GM12878 (cell line): Measurements from ENCODE around the gene CCL3. TPM values are rescaled to one million over a fixed set of nuclear protein-coding genes. Genes with fewer than 3 reads are reported as not detected.

Experiments used
- ATAC-seq: fragments of 200-7000 bp; cut with Tn5 transposase; 3 replicates; pipeline ENCODE4 v1.9.1; 2020; ENCODE audit warnings: mild to moderate bottlenecking, moderate library complexity
- BruUV-seq: library from RNA; stranded (reverse); fragments of 400-500 nt; replicated peaks from 2 replicates; lab custom pipeline; 2021; lab: Mats Ljungman, UMichigan
- CTCF ChIA-PET: fragments of 300-600 bp; sonication (Branson Sonifier 250); formaldehyde crosslinking; extraction: SDS; loops from one replicate; lab custom pipeline; 2021; ENCODE audit warnings: inconsistent platforms; lab: Yijun Ruan, JAX
- POLR2A ChIA-PET: fragments of 350-600 bp; formaldehyde crosslinking; extraction: SDS; loops from one replicate; lab custom pipeline; 2021; ENCODE audit warnings: inconsistent platforms; lab: Charles Lee
- RAD21 ChIA-PET: fragments of 300-600 bp; sonication (Branson Sonifier 250); formaldehyde crosslinking; loops from one replicate; lab custom pipeline; 2023; ENCODE audit warnings: antibody characterized with exemption; ENCODE audit not compliant: unreplicated experiment; lab: Charles Lee
- SMC1A ChIA-PET: fragments of 300-600 bp; sonication (Branson Sonifier 250); formaldehyde crosslinking; loops from one replicate; lab custom pipeline; 2023; ENCODE audit not compliant: unreplicated experiment, uncharacterized antibody; lab: Charles Lee
- DNase-seq: peaks from one replicate; pipeline ENCODE4 v3.0.0-alpha.2; 2011; ENCODE audit warnings: low read depth, low spot score
- FAIRE-seq: peaks from 3 replicates; lab custom pipeline; 2011; peaks lifted over from hg19 to GRCh38; lab: Jason Lieb, UNC
- H2AFZ ChIP-seq: 2 replicates; pipeline ENCODE4 v1.6.0; 2011; ENCODE audit warnings: low read depth, low read length, control low read depth; ENCODE audit not compliant: control insufficient read depth
- H3K27ac ChIP-seq: 2 replicates; pipeline ENCODE4 v1.5.1; 2011; ENCODE audit warnings: control low read depth; ENCODE audit not compliant: control insufficient read depth, insufficient read depth
- H3K27me3 ChIP-seq, 2 experiments: replicated peaks in 1 of 2; 2 replicates each; pipeline versions ENCODE4 v1.6.0 to v1.6.1; 2011; ENCODE audit warnings: low read length in 1 of 2; ENCODE audit not compliant: control insufficient read depth in 2 of 2, insufficient read depth in 2 of 2
- H3K36me3 ChIP-seq, 2 experiments: 2 replicates each; pipeline ENCODE4 v1.5.1; 2011; ENCODE audit warnings: low read length in 1 of 2; ENCODE audit not compliant: control insufficient read depth in 2 of 2, insufficient read depth in 2 of 2
- H3K4me1 ChIP-seq: 2 replicates; pipeline ENCODE4 v1.6.1; 2011; ENCODE audit warnings: mild to moderate bottlenecking, low read length, moderate library complexity, mixed read lengths; ENCODE audit not compliant: control insufficient read depth, insufficient read depth
- H3K4me2 ChIP-seq: 2 replicates; pipeline ENCODE4 v1.6.0; 2011; ENCODE audit warnings: control low read depth; ENCODE audit not compliant: control insufficient read depth, insufficient read depth
- H3K4me3 ChIP-seq: fragments of 200-600 bp; sonication (generic); 2 replicates; pipeline ENCODE4 v1.5.1; 2016
- H3K79me2 ChIP-seq: 2 replicates; pipeline ENCODE4 v1.6.0; 2011; ENCODE audit warnings: low read length; ENCODE audit not compliant: control insufficient read depth, insufficient read depth
- H3K9ac ChIP-seq: 2 replicates; pipeline ENCODE4 v1.8.0; 2011; ENCODE audit warnings: low read length, control low read depth, mixed read lengths; ENCODE audit not compliant: control insufficient read depth, insufficient read depth
- H3K9me3 ChIP-seq: replicated peaks from 3 replicates; pipeline ENCODE4 v1.5.1; 2011; ENCODE audit warnings: mild to moderate bottlenecking, low read length; ENCODE audit not compliant: control insufficient read depth, insufficient read depth
- H4K20me1 ChIP-seq: 2 replicates; pipeline ENCODE4 v1.6.0; 2011; ENCODE audit not compliant: control insufficient read depth, insufficient read depth
- ATF2 ChIP-seq: IDR thresholded peaks from 2 replicates; pipeline ENCODE4 v1.6.1; 2012; ENCODE audit warnings: low read length, inconsistent platforms
- ATF3 ChIP-seq: IDR thresholded peaks from 2 replicates; pipeline ENCODE4 v1.6.1; 2011; ENCODE audit warnings: low read depth, mild to moderate bottlenecking, low read length, moderate library complexity, borderline replicate concordance; ENCODE audit errors: extremely low read depth
- BRCA1 ChIP-seq: IDR thresholded peaks from 2 replicates; pipeline ENCODE4 v1.6.1; 2011; ENCODE audit warnings: low read depth, low read length, improper control_type of control experiment
- EP300 ChIP-seq, 2 experiments: fragments of 150-350 bp in 1 of 2; IDR thresholded peaks; 2 replicates each; pipeline ENCODE4 v1.6.1; 2011 to 2012; ENCODE audit warnings: low read depth in 2 of 2, low read length in 2 of 2, borderline replicate concordance in 1 of 2, improper control_type of control experiment in 1 of 2, inconsistent platforms in 1 of 2; ENCODE audit not compliant: control insufficient read depth in 1 of 2
- IRF4 ChIP-seq: IDR thresholded peaks from 2 replicates; pipeline ENCODE4 v1.6.1; 2011; ENCODE audit warnings: low read depth, low read length
- MTA2 ChIP-seq: fragments of 450-650 bp; IDR thresholded peaks from 2 replicates; pipeline ENCODE4 v1.6.1; 2016; ENCODE audit warnings: low read depth, mild to moderate bottlenecking, moderate library complexity
- NKRF ChIP-seq: fragments of 450-650 bp; conservative IDR thresholded peaks from 2 replicates; pipeline ENCODE4 v1.6.1; 2017; ENCODE audit warnings: mild to moderate bottlenecking, moderate library complexity
- SIX5 ChIP-seq: IDR thresholded peaks from 2 replicates; pipeline ENCODE4 v1.6.1; 2011; ENCODE audit warnings: mild to moderate bottlenecking, low read depth, low read length, moderate library complexity; ENCODE audit not compliant: severe bottlenecking
- USF1 ChIP-seq: IDR thresholded peaks from 2 replicates; pipeline ENCODE4 v1.6.1; 2011; ENCODE audit warnings: borderline replicate concordance, low read depth, mild to moderate bottlenecking, moderate library complexity, mixed read lengths, low read length; ENCODE audit not compliant: insufficient read depth; ENCODE audit errors: extremely low read length
- ZNF24 ChIP-seq: fragments of 450-650 bp; IDR thresholded peaks from 2 replicates; pipeline ENCODE4 v1.6.1; 2017; ENCODE audit warnings: antibody characterized with exemption, mild to moderate bottlenecking
- ZNF274 ChIP-seq: IDR thresholded peaks from one replicate; pipeline ENCODE4 v1.8.0; 2011; ENCODE audit not compliant: insufficient read length, insufficient read depth
- WGBS: methylation state at CpG from one replicate; pipeline ENCODE4 v1.1.6; 2016; ENCODE audit warnings: low lambda C conversion rate; ENCODE audit not compliant: insufficient replicate concordance, insufficient coverage; ENCODE audit errors: missing lambda C conversion rate; 5-methylcytosine and 5-hydroxymethylcytosine counted together
- in situ Hi-C: fragments of 300-500 bp; cut with MboI; formaldehyde crosslinking; loops from 9 replicates; pipeline ENCODE4 v1.14.3; 2018; ENCODE audit warnings: mixed read lengths
- intact Hi-C: fragments of 100-400 bp; cut with micrococcal nuclease; formaldehyde crosslinking; loops from one replicate; pipeline ENCODE4 v1.14.2; 2022; ENCODE audit not compliant: unreplicated experiment
- polyA plus RNA-seq, 11 experiments: library from polyadenylated mRNA; depleted of rRNA in 4 of 11; unstranded in 6 of 11; stranded (reverse) in 5 of 11; fragments of >200 nt; fragmentation: Nextera tagmentation in 4 of 11; fragmentation: Illumina TruSeq in 1 of 11; extraction: Ambion mirVana in 4 of 11; extraction: Trizol in 1 of 11; gene quantifications; 1 replicate in 1 of 11; 2 replicates in 10 of 11; pipeline versions ENCODE4 v1.2.1 to v1.2.3, GENCODE V29; 2011 to 2016; ENCODE audit warnings: inconsistent platforms in 2 of 11, missing spikeins in 2 of 11, low read depth in 1 of 11
- total RNA-seq, 4 experiments: library from RNA; depleted of rRNA in 3 of 4; stranded (reverse); fragments of >200 nt in 3 of 4; fragmentation: Illumina TruSeq in 1 of 4; extraction: Trizol in 1 of 4; gene quantifications; 2 replicates each; pipeline versions ENCODE4 v1.2.1 to v1.2.3, GENCODE V29; 2013 to 2021

CCL3 gene
- total and polyA plus RNA-seq, 10 of the 15 experiments (the other 5 are each of a cell fraction or from before 2014, with no cell fraction given), result 96.5 to 1,488 (median 199) TPM

GRCh38 chr17:36112572-36112971, 22.6 kb upstream of the CCL3 start (continued):
- TF ChIP-seq ATF2, result no peak
- TF ChIP-seq BRCA1, result no peak

GRCh38 chr17:36111068-36111490, 21.1 kb upstream of the CCL3 start:
- no peak overlapping the region for H3K27ac ChIP-seq
- no peaks in the 10 kb centered on the region for H3K27me3 ChIP-seq
- SMC1A ChIA-PET, result interaction anchor here (1.1 to 2.3 kb wide), 5 partner anchors 9 to 37 kb away, joined by 3 to 5 read pairs (median 4); no protein-coding TSS in a partner anchor
- no peak for ATAC-seq
- no peak overlapping the region for H3K9ac ChIP-seq
- H2AFZ ChIP-seq, result no peak overlapping the region
- no peak for FAIRE-seq
- no peaks in the 10 kb centered on the region for H3K4me1 ChIP-seq
- H3K9me3 ChIP-seq, result peaks cover 9% of the 10 kb centered on the region; the same call in 2 of the 3 replicates
- H3K79me2 ChIP-seq, result no peaks in the 10 kb centered on the region
- in situ Hi-C loops, result no loop called here
- H3K4me3 ChIP-seq, result no peak overlapping the region
- POLR2A ChIA-PET, result interaction anchor here (0.6 to 1.4 kb wide), 4 partner anchors 9 to 549 kb away, joined by 3 to 5 read pairs (median 3); no protein-coding TSS in a partner anchor
- no peaks in the 10 kb centered on the region for H3K36me3 ChIP-seq
- CTCF ChIA-PET, result interaction anchor here (1.4 to 1.6 kb wide), 2 partner anchors 16 to 25 kb away, joined by 3 to 5 read pairs; no protein-coding TSS in a partner anchor
- 24% methylated on average over 4 of the region's 4 CpGs for WGBS
- DNase-seq, result no peak
- BruUV-seq, result no TSS peak
- no peaks in the 10 kb centered on the region for H4K20me1 ChIP-seq
- RAD21 ChIA-PET, result interaction anchor here (0.9 to 2.1 kb wide), 3 partner anchors 25 to 38 kb away, joined by 3 to 5 read pairs (median 3); no protein-coding TSS in a partner anchor
- intact Hi-C loops, result no loop called here
- H3K4me2 ChIP-seq, result no peak overlapping the region
- TF ChIP-seq SIX5, result no peak
- no peak for TF ChIP-seq IRF4
- no peak for TF ChIP-seq MTA2
- no peak for TF ChIP-seq EP300 (IDR thresholded peaks at IDR 0.05; ENCODE audit: borderline replicate concordance in 1 of 2, control insufficient read depth in 1 of 2, low read depth in 2 of 2, low read length in 2 of 2)
- no peak for TF ChIP-seq ZNF24
- no peak for TF ChIP-seq USF1
- no peak for TF ChIP-seq NKRF
- no peak for TF ChIP-seq ZNF274
- TF ChIP-seq ATF3, result no peak
